Keratinocyte (primary cell): Measurements from ENCODE around the gene SMARCAL1. TPM values are rescaled to one million over a fixed set of nuclear protein-coding genes. Genes with fewer than 3 reads are reported as not detected.

Source experiments
- DNase-seq: peaks from one replicate; pipeline ENCODE4 v3.0.0-alpha.2; 2011; ENCODE audit warnings: low read depth, missing footprints, low spot score
- FAIRE-seq: peaks from 2 replicates; lab custom pipeline; 2011; peaks lifted over from hg19 to GRCh38; lab: Jason Lieb, UNC
- H2AFZ ChIP-seq: 2 replicates; pipeline ENCODE4 v1.6.0; 2012; ENCODE audit warnings: low read length, control low read depth, inconsistent platforms; ENCODE audit not compliant: control insufficient read depth
- H3K27ac ChIP-seq: 2 replicates; pipeline ENCODE4 v1.5.1; 2011; ENCODE audit warnings: low read length; ENCODE audit not compliant: control insufficient read depth, insufficient read depth
- H3K27me3 ChIP-seq: 3 replicates; pipeline ENCODE4 v1.6.0; 2011; ENCODE audit warnings: low read length; ENCODE audit not compliant: control insufficient read depth, insufficient read depth; ENCODE audit errors: extremely low read depth
- H3K36me3 ChIP-seq, 2 experiments: 2 replicates in 1 of 2; 3 replicates in 1 of 2; pipeline ENCODE4 v1.5.1; 2011; ENCODE audit warnings: low read length in 2 of 2, mild to moderate bottlenecking in 1 of 2; ENCODE audit not compliant: control insufficient read depth in 2 of 2, insufficient read depth in 2 of 2; ENCODE audit errors: extremely low read depth in 1 of 2
- H3K4me1 ChIP-seq: 3 replicates; pipeline ENCODE4 v1.5.1; 2011; ENCODE audit warnings: low read length; ENCODE audit not compliant: control insufficient read depth, insufficient read depth; ENCODE audit errors: extremely low read depth
- H3K4me2 ChIP-seq: 3 replicates; pipeline ENCODE4 v1.6.0; 2011; ENCODE audit warnings: low read depth, low read length; ENCODE audit not compliant: control insufficient read depth, insufficient read depth; ENCODE audit errors: extremely low read depth
- H3K4me3 ChIP-seq, 3 experiments: fragments of 200-600 bp in 1 of 3; sonication (generic) in 1 of 3; 2 replicates in 2 of 3; 3 replicates in 1 of 3; pipeline ENCODE4 v1.5.1; 2011 to 2016; ENCODE audit warnings: low read length in 3 of 3, mild to moderate bottlenecking in 3 of 3, control low read depth in 2 of 3, inconsistent platforms in 1 of 3, low read depth in 1 of 3, mixed read lengths in 1 of 3, mixed run types in 1 of 3, moderate library complexity in 1 of 3; ENCODE audit not compliant: control insufficient read depth in 2 of 3, insufficient read depth in 2 of 3; ENCODE audit errors: extremely low read depth in 1 of 3
- H3K79me2 ChIP-seq: 2 replicates; pipeline ENCODE4 v1.6.0; 2012; ENCODE audit warnings: low read length; ENCODE audit not compliant: control insufficient read depth, insufficient read depth
- H3K9ac ChIP-seq: 3 replicates; pipeline ENCODE4 v1.6.0; 2011; ENCODE audit warnings: low read length; ENCODE audit not compliant: control insufficient read depth, insufficient read depth; ENCODE audit errors: extremely low read depth
- H3K9me1 ChIP-seq: 3 replicates; pipeline ENCODE4 v1.6.0; 2011; ENCODE audit warnings: low read length; ENCODE audit not compliant: control insufficient read depth, insufficient read depth; ENCODE audit errors: extremely low read depth
- H3K9me3 ChIP-seq: 2 replicates; pipeline ENCODE4 v1.5.1; 2012; ENCODE audit warnings: low read depth, low read length; ENCODE audit not compliant: control insufficient read depth
- H4K20me1 ChIP-seq: 3 replicates; pipeline ENCODE4 v1.6.0; 2011; ENCODE audit warnings: low read length; ENCODE audit not compliant: control insufficient read depth, insufficient read depth; ENCODE audit errors: extremely low read depth
- CTCF ChIP-seq, 3 experiments: IDR thresholded peaks in 1 of 3; conservative IDR thresholded peaks in 1 of 3; optimal IDR thresholded peaks in 1 of 3; 2 replicates in 2 of 3; 3 replicates in 1 of 3; pipeline versions ENCODE3 to v1.5.1; 2011; ENCODE audit warnings: low read length in 3 of 3, mild to moderate bottlenecking in 3 of 3, moderate library complexity in 2 of 3, control low read depth in 1 of 3, inconsistent platforms in 1 of 3; ENCODE audit not compliant: insufficient read depth in 2 of 3; ENCODE audit errors: extremely low read depth in 1 of 3
- EZH2 ChIP-seq: IDR thresholded peaks from one replicate; pipeline ENCODE4 v1.6.1; 2012; ENCODE audit warnings: inconsistent platforms, mild to moderate bottlenecking, low read length, moderate library complexity
- dilution Hi-C: fragments of 300-500 bp; cut with MboI; formaldehyde crosslinking; loops from one replicate; pipeline ENCODE4 v1.7.0; 2020; ENCODE audit warnings: low sequenced_read_pairs; ENCODE audit not compliant: extremely low pct_ligation_motif_present
- polyA plus RNA-seq, 5 experiments: library from polyadenylated mRNA; depleted of rRNA in 3 of 5; stranded (reverse) in 3 of 5; stranded (forward) in 1 of 5; unstranded in 1 of 5; fragments of >200 nt; gene quantifications; 1 replicate in 1 of 5; 2 replicates in 3 of 5; 3 replicates in 1 of 5; pipeline versions ENCODE4 v1.2.1 to v1.2.3, GENCODE V29; 2011 to 2012; ENCODE audit warnings: missing spikeins in 2 of 5, low read depth in 1 of 5, low replicate concordance in 1 of 5

The SMARCAL1 gene
- polyA plus RNA-seq, 1 donor (not counting 4 experiments of a cell fraction or from before 2014, with no cell fraction given) = 26.3 TPM

- dilution Hi-C loops = no loop called here
- Histone ChIP-seq H3K4me3 (no peak overlapping the region), H3K9ac (no peak overlapping the region), H3K27ac (no peak overlapping the region), H3K27me3 (no peaks in the 10 kb centered on the region), H3K79me2 (no peaks in the 10 kb centered on the region), H3K9me3 (no peaks in the 10 kb centered on the region), H4K20me1 (no peaks in the 10 kb centered on the region), H3K4me2 (no peak overlapping the region), H3K36me3 (peaks cover 10% of the 10 kb centered on the region in 2 experiments), H3K9me1 (no peaks in the 10 kb centered on the region), H3K4me1 (no peaks in the 10 kb centered on the region), H2AFZ (no peak overlapping the region)
- DNase-seq (no peak), FAIRE-seq (no peak)
- TF ChIP-seq CTCF (optimal IDR thresholded peaks at IDR 0.05 in 1 of 3, IDR thresholded peaks at IDR 0.05 in 1 of 3, conservative IDR thresholded peaks at IDR 0.05 in 1 of 3; ENCODE audit: extremely low read depth in 1 of 3, insufficient read depth in 2 of 3, low read length in 3 of 3) (no peak), EZH2 (no peak)
These were observed 41.8 kb downstream of the SMARCAL1 start for GRCh38 chr2:216453955-216454614.

- H4K20me1 ChIP-seq = no peaks in the 10 kb centered on the region
- no peak overlapping the region for H3K27ac ChIP-seq
- no peaks in the 10 kb centered on the region for H3K4me1 ChIP-seq
- no peak overlapping the region for H3K4me2 ChIP-seq
- no peak overlapping the region for H3K9ac ChIP-seq
- FAIRE-seq = no peak
- dilution Hi-C loops = no loop called here
- peaks cover 2 to 3% of the 10 kb centered on the region in 2 experiments for H3K36me3 ChIP-seq
- H2AFZ ChIP-seq = no peak overlapping the region
- H3K4me3 ChIP-seq = no peak overlapping the region
- H3K9me1 ChIP-seq = no peaks in the 10 kb centered on the region
- no peak for DNase-seq
- H3K27me3 ChIP-seq = no peaks in the 10 kb centered on the region
- TF ChIP-seq CTCF (optimal IDR thresholded peaks at IDR 0.05 in 1 of 3, IDR thresholded peaks at IDR 0.05 in 1 of 3, conservative IDR thresholded peaks at IDR 0.05 in 1 of 3; ENCODE audit: extremely low read depth in 1 of 3, insufficient read depth in 2 of 3, low read length in 3 of 3) (no peak), EZH2 (no peak)
- H3K79me2 ChIP-seq = no peaks in the 10 kb centered on the region
- H3K9me3 ChIP-seq = no peaks in the 10 kb centered on the region
These were observed 50.9 kb downstream of the SMARCAL1 start for GRCh38 chr2:216463148-216463547.
